Choroid plexus epithelial cell (primary cell): ENCODE data around the gene TARS3.

ENCODE experiments used
- DNase-seq: peaks from one replicate; pipeline ENCODE4 v3.0.0-alpha.2; 2010; ENCODE audit warnings: low read depth
- H3K4me3 ChIP-seq: 2 replicates; pipeline ENCODE4 v1.5.1; 2011; ENCODE audit warnings: low read depth, mild to moderate bottlenecking, control low read depth, low read length, moderate library complexity
- TF ChIP-seq, protein P1 (sequence below): conservative IDR thresholded peaks from 2 replicates; pipeline ENCODE4 v1.5.1; 2011; ENCODE audit warnings: low read depth, mild to moderate bottlenecking, control low read depth, inconsistent platforms, low read length, moderate library complexity

The TARS3 gene

DNA sequence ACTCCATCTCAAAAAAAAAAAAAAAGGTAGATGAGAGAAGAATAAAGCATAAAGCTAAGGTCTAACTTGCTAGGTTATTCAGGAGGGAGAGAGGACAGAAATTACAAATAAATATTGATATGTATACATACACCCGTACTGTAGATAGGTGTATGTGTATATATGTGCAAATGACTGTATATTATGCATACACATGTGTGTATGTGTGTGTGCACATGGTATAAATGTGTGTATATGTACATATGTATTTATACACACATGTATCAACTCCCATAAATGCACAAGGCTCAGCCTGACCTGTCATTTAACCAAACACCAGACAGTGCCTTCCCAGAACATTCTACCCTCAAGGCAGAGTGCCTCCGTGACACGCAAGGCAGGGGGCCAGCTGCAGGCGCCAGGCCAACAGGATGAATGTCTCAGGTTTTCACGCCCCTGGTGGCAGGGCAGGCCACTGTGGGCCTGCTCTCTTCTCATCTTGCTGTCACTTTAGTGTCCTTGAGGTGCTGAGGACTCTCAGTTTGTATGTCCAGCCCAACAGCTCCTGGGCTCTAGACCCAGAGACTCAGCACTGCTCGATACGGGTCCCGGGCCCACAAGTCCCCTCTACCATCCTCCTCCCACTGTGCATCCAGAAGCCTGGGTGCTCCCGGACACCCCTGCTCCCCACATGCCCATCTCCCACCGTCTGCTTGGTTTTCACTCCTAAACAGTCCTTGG lies 112.5 kb downstream of the TARS3 start:
- TF ChIP-seq, protein P1, sequence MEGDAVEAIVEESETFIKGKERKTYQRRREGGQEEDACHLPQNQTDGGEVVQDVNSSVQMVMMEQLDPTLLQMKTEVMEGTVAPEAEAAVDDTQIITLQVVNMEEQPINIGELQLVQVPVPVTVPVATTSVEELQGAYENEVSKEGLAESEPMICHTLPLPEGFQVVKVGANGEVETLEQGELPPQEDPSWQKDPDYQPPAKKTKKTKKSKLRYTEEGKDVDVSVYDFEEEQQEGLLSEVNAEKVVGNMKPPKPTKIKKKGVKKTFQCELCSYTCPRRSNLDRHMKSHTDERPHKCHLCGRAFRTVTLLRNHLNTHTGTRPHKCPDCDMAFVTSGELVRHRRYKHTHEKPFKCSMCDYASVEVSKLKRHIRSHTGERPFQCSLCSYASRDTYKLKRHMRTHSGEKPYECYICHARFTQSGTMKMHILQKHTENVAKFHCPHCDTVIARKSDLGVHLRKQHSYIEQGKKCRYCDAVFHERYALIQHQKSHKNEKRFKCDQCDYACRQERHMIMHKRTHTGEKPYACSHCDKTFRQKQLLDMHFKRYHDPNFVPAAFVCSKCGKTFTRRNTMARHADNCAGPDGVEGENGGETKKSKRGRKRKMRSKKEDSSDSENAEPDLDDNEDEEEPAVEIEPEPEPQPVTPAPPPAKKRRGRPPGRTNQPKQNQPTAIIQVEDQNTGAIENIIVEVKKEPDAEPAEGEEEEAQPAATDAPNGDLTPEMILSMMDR, result no peak
- no peak for DNase-seq
- H3K4me3 ChIP-seq, result no peak overlapping the region

DNA sequence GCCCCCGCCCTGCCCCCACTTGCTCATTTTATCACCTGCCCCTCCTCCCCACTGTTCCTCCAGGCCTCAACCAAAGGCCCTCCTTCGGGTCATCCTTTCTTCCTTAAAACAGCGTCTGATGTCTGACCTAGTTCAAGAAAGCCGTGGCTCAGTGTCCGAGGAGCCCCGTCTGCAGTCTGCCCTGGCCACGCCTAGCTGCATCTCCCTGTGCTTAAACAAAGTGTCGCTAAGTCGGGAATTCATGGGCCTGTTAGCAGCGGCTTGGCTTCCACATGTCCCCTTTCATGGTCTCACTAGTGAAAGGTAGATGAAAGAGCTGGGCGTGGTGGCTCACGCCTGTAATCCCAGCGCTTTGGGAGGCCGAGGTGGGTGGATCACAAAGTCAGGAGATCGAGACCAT lies 113.3 kb downstream of the TARS3 start:
- TF ChIP-seq, protein P1, result no peak

DNA sequence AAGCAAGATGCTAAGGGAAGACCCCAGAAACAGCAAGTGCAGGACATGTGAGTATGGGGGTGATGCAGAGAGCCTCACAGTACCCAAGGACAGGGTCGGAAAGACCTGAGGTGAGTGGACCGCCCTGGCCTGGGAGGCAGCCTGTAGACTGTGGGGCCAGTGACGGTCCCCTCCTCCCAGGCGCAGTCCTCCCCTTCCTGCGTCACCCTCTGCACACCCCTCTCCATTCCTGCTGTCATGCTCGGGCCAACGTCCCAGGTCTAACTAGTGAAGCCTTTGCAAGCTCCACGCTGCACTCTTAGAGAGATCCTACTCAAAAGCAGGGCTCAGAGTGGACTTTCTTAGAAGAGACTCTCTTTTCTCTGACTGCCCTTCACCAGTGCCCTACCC lies 113.7 kb downstream of the TARS3 start:
- no peak for DNase-seq
- H3K4me3 ChIP-seq, result no peak overlapping the region
- TF ChIP-seq, protein P1, result no peak

More for the DNA sequence above, 113.3 kb downstream of the TARS3 start:
- no peak for DNase-seq
- no peak overlapping the region for H3K4me3 ChIP-seq

DNA sequence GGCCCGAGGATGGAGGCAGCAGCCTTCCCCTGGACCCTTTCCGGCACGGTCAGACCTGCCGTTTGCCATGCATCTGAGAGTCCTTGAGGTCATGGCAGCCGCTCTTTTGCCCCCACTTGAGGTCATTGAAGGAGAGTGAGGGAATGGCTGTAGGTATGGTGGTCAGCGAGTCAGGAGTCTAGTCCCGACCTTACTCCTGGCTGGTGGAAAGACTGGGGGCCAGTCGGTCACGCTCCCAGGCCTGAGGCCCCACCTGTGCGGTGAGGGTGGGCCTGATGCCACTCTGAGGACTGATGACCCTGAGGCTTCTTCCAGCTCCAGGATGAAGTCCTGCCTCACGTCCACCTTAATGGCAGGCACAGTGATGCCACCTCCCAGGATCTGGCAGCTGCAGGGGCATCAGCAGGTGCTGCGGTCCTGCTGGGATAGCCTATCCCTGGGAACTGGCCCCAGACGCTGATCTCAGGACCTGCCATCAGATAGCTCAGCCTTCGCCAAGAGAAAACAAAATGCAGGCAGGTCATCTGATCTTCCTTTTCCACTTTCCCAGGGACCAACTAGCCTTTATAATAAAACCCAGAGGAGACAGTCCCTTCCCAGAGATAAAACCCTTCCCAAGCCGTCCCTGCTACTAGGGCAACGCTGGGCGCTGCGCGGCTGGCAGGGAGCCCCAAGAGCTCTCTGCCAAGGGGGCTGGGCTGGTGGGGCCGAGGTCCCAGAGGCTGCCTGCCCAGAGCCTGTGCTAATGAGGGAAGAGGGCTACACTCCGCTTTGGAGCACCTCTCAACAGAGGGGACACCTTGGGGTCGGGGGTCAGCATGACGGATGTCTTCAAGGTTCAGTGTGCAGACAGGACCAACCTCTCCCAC lies 114.3 kb downstream of the TARS3 start:
- TF ChIP-seq, protein P1, result no peak
- no peak overlapping the region for H3K4me3 ChIP-seq
- DNase-seq, result no peak

DNA sequence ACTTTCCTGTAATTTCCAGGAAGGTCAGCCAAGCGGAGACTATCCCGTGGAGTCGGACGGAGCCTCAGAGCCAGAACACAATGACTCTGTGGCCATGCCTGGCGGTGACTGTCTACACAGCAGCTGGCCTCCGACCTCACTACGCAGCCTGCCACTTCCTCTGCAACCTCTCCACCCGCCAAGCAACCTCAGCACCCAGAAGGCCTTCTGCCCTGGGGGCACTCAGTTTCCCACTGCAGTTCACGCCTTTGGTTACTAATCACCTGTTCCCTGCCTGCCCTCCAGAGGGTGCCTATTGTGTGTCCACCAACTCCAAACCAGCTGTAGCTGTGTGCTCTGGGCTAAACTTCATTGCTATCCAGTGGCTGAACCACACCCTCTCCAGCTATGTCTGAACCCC lies 116.1 kb downstream of the TARS3 start:
- DNase-seq, result peak; percentile 14
- no peak overlapping the region for H3K4me3 ChIP-seq
- TF ChIP-seq, protein P1, result peak; percentile 21

DNA sequence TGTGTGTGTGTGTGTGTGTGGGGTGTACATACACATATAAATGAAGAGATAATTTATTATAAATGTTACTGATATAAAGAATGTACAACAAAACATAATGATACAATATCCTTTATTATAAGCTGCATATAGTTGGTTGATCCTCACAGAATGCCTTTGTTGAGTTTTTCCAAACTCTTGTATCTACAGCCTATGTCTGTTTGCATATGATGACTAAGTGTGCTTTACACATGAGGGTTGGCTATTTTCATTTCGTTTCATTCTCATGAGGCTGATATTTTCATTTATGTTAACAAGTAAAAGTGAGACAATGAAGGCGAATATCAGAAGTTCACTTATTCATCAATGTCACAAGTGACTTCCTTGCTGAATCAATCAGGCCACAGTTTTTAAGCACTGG lies 117.2 kb downstream of the TARS3 start:
- TF ChIP-seq, protein P1, result no peak
- H3K4me3 ChIP-seq, result no peak overlapping the region
- DNase-seq, result no peak
